ENCODE data around the gene LORICRIN. TPM values are rescaled to one million over a fixed set of nuclear protein-coding genes. Genes with fewer than 3 reads are reported as not detected.

The LORICRIN gene
- polyA plus RNA-seq, 1 of the 3 experiments (the other 2 are of a cell fraction) = not detected

DNA sequence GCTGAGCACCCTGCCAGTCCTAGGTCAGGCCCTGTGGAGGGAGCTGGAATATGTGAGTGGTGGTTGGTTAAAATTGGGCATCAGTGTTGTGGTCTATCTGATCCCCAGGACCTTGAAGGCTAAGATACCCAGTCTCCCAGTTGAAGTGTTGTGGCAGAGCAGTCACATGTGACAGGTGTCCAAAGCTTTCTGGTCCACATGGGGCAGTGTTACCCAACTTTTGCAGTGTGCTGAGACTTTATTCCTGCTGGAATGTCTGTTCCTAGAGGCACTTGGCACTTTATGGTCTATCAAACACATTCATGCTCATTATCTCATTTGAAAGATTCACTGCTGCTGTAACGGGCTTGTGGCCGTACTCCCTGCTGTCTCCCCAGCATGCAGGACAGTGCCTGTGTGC lies 21.0 kb upstream of the LORICRIN start:
- no peaks in the 10 kb centered on the region for H3K79me2 ChIP-seq (ENCODE audit: insufficient read depth)
- CTCF ChIA-PET = interaction anchor here (1.8 kb wide), 1 partner anchor 10 kb away, joined by 9 read pairs; no protein-coding TSS in a partner anchor
- H3F3A ChIP-seq (replicated peaks; ENCODE audit: insufficient read depth) = no peaks in the 10 kb centered on the region
- H2AFZ ChIP-seq (ENCODE audit: low read depth) = no peak overlapping the region
- no peak overlapping the region for H3K4me3 ChIP-seq (ENCODE audit: low read depth in 2 of 2, low read length in 1 of 2)
- no peak overlapping the region for H3K4me2 ChIP-seq
- no peak overlapping the region for H3K27ac ChIP-seq (ENCODE audit: low read depth in 2 of 2, low read length in 1 of 2)
- no peak for TF ChIP-seq USF1 (IDR thresholded peaks at IDR 0.05; ENCODE audit: borderline replicate concordance, low read depth)
- WGBS (ENCODE audit: low lambda C conversion rate) = 0% methylated on average over 2 of the region's 2 CpGs
- no peaks in the 10 kb centered on the region for H3K27me3 ChIP-seq (ENCODE audit: insufficient read depth)
- no peak overlapping the region for H3K9ac ChIP-seq
- no peaks in the 10 kb centered on the region for H3K9me3 ChIP-seq
- DNase-seq = no peak
- no peaks in the 10 kb centered on the region for H3K9me2 ChIP-seq
- no peaks in the 10 kb centered on the region for H4K20me1 ChIP-seq (ENCODE audit: insufficient read depth)
- POLR2A ChIA-PET = no interaction called here
- no peaks in the 10 kb centered on the region for H3K4me1 ChIP-seq (ENCODE audit: control insufficient read depth in 1 of 2, insufficient read depth in 2 of 2, low read depth in 1 of 2, low read length in 1 of 2)
- H3K36me3 ChIP-seq (replicated peaks in 1 of 2; ENCODE audit: control insufficient read depth in 1 of 2, insufficient read depth in 2 of 2, low read length in 1 of 2) = no peaks in the 10 kb centered on the region

- Histone ChIP-seq H3K4me2 (no peak overlapping the region), H3F3A (replicated peaks; ENCODE audit: insufficient read depth) (no peaks in the 10 kb centered on the region), H4K20me1 (ENCODE audit: insufficient read depth) (no peaks in the 10 kb centered on the region), H3K27ac (ENCODE audit: low read depth in 2 of 2, low read length in 1 of 2) (no peak overlapping the region), H3K9me2 (no peaks in the 10 kb centered on the region), H3K27me3 (ENCODE audit: insufficient read depth) (no peaks in the 10 kb centered on the region), H3K4me1 (ENCODE audit: control insufficient read depth in 1 of 2, insufficient read depth in 2 of 2, low read depth in 1 of 2, low read length in 1 of 2) (no peaks in the 10 kb centered on the region), H3K79me2 (ENCODE audit: insufficient read depth) (no peaks in the 10 kb centered on the region), H2AFZ (ENCODE audit: low read depth) (no peak overlapping the region), H3K9me3 (no peaks in the 10 kb centered on the region), H3K4me3 (ENCODE audit: low read depth in 2 of 2, low read length in 1 of 2) (no peak overlapping the region), H3K36me3 (replicated peaks in 1 of 2; ENCODE audit: control insufficient read depth in 1 of 2, insufficient read depth in 2 of 2, low read length in 1 of 2) (no peaks in the 10 kb centered on the region), H3K9ac (no peak overlapping the region)
- POLR2A ChIA-PET = no interaction called here
- WGBS (ENCODE audit: low lambda C conversion rate) = 8% methylated on average over 1 of the region's 1 CpG
- no peak for TF ChIP-seq RAD21 (IDR thresholded peaks at IDR 0.05; ENCODE audit: low read length)
- no peak for TF ChIP-seq ELF1 (IDR thresholded peaks at IDR 0.05)
- TF ChIP-seq RFX5 (IDR thresholded peaks at IDR 0.05; ENCODE audit: low read length) = no peak
- TF ChIP-seq EZH2phosphoT487 (IDR thresholded peaks at IDR 0.05; ENCODE audit: borderline replicate concordance, low read depth) = no peak
- no peak for TF ChIP-seq FOXM1 (IDR thresholded peaks at IDR 0.05; ENCODE audit: low read depth)
- no peak for TF ChIP-seq MEF2A (IDR thresholded peaks at IDR 0.05; ENCODE audit: borderline replicate concordance, low read depth)
- TF ChIP-seq FOSL2 (IDR thresholded peaks at IDR 0.05; ENCODE audit: borderline replicate concordance, low read depth) = no peak
- TF ChIP-seq TCF12 (IDR thresholded peaks at IDR 0.05) = no peak
- no peak for TF ChIP-seq CHD2 (IDR thresholded peaks at IDR 0.05; ENCODE audit: low read length, partially characterized antibody)
- CTCF ChIA-PET = no interaction called here
- no peak for DNase-seq
These were observed 17.3 kb upstream of the LORICRIN start for GRCh38 chr1:153242160-153242559.

DNA sequence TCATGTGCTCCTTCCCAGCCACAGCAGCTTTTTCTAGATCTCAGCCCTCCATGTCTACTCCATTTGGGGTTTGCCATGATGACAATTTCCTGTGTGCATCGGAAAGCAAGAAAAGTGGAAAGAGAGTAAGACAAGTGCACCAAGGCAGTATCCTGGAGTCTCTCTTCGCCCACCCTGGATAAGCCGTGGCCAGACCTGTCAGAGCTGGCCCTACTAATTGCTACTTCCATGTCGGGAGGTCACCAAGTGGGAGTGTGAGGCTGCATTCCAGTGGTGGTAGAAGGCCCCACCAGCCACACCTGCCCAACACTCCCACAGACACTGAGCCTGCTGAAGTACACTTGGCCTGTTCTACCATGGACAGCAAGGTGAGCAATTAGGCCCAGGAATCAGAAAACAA lies 14.0 kb upstream of the LORICRIN start:
- Histone ChIP-seq H3K27me3 (ENCODE audit: insufficient read depth) (no peaks in the 10 kb centered on the region), H3K27ac (ENCODE audit: low read depth in 2 of 2, low read length in 1 of 2) (no peak overlapping the region), H3K4me1 (ENCODE audit: control insufficient read depth in 1 of 2, insufficient read depth in 2 of 2, low read depth in 1 of 2, low read length in 1 of 2) (no peaks in the 10 kb centered on the region), H3K9me3 (no peaks in the 10 kb centered on the region), H3F3A (replicated peaks; ENCODE audit: insufficient read depth) (no peaks in the 10 kb centered on the region), H4K20me1 (ENCODE audit: insufficient read depth) (no peaks in the 10 kb centered on the region), H2AFZ (ENCODE audit: low read depth) (no peak overlapping the region), H3K4me3 (ENCODE audit: low read depth in 2 of 2, low read length in 1 of 2) (no peak overlapping the region), H3K36me3 (replicated peaks in 1 of 2; ENCODE audit: control insufficient read depth in 1 of 2, insufficient read depth in 2 of 2, low read length in 1 of 2) (no peaks in the 10 kb centered on the region), H3K4me2 (no peak overlapping the region), H3K9ac (no peak overlapping the region), H3K9me2 (no peaks in the 10 kb centered on the region), H3K79me2 (ENCODE audit: insufficient read depth) (no peaks in the 10 kb centered on the region)
- no peak for DNase-seq
- ChIA-PET POLR2A (no interaction called here), CTCF (no interaction called here)
- TF ChIP-seq JUND (IDR thresholded peaks at IDR 0.05) = no peak
- WGBS (ENCODE audit: low lambda C conversion rate) = 7% methylated on average over 4 of the region's 4 CpGs

All from SK-N-SH (cell line).